Measurements from ENCODE around the gene DHDDS.
"Not testable (repeated sequence)": the region's sequence is repeated elsewhere in the genome, so short reads cannot be mapped to it uniquely, and the experiment has no call there.

DHDDS gene

GRCh38 chr1:26475989-26476388 is 43.9 kb downstream of the DHDDS start:
- DNase-seq (ENCODE audit: low spot score), result no peak

GRCh38 chr1:26476958-26477357 is 44.8 kb downstream of the DHDDS start:
- no peak for DNase-seq (ENCODE audit: low spot score)

GRCh38 chr1:26477446-26478152 is 45.5 kb downstream of the DHDDS start:
- no peak for DNase-seq (ENCODE audit: low spot score)

GRCh38 chr1:26478159-26478558 is 46.0 kb downstream of the DHDDS start:
- DNase-seq (ENCODE audit: low spot score), result no peak

GRCh38 chr1:26478988-26479387 is 46.9 kb downstream of the DHDDS start:
- no peak for DNase-seq (ENCODE audit: low spot score)

DNA sequence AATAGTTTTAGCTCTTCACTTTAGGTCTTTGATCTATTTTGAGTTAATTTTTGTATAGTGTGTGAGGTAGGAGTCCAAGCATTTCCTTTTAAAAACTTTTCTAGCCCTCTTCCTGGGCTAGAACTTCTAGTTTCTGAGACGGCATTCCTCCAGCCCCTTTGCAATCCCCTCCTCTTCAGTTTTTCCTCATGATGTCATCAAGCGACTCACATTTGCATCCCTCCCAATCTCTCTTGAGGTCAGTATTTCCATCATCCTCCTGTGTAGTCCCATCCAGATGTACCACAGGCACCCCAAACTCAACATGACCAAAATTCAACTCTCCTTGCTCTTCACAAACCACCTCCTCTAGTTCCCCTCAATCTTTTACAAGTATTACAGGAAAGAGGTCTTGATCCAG is 50.8 kb downstream of the DHDDS start:
- peak; percentile 20 for DNase-seq (ENCODE audit: low spot score)

DNA sequence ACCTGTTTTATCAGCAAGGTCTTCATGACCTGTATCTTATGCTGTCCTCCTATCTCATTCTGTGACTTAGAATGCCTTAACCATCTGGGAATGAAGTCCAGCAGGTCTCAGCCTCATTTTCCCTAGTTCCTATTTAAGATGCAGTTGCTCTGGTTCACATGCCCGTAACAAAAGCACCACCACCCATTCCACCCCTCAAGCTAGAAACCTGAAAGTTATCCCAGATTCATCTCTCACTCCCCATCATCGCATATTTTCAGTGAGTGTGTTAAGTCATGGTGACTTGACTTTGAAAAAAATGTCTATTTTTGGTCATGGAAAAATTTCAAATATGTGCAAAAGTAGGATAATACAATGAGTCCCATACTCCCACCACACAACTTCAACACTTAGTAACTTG is 51.9 kb downstream of the DHDDS start:
- DNase-seq (ENCODE audit: low spot score), result peak; percentile 53

DNA sequence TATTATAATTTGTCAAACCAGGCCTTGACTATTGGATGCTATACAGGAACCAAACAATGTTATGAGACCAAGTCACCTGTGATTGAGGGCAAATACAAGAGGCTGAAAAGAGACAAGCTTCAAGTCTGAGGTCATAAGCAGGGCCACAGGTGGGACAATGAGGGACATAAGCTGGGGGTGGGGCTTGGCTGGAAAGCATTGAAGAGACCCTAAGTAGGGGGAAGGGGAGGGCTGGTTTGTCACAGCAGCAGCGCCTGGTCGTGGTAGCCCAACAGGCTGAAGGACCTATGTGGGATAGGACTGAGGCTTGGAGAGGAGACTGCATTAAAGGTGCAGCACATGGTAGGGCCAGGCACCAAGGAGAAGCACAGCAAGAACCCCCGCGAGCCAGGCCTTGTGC is 58.0 kb downstream of the DHDDS start:
- DNase-seq (ENCODE audit: low spot score), result no peak

- DNase-seq (ENCODE audit: low spot score), result no peak
Measured at GRCh38 chr1:26493267-26493666, 61.1 kb downstream of the DHDDS start.

GRCh38 chr1:26493938-26494337 is 61.8 kb downstream of the DHDDS start:
- no peak for DNase-seq (ENCODE audit: low spot score)

DNA sequence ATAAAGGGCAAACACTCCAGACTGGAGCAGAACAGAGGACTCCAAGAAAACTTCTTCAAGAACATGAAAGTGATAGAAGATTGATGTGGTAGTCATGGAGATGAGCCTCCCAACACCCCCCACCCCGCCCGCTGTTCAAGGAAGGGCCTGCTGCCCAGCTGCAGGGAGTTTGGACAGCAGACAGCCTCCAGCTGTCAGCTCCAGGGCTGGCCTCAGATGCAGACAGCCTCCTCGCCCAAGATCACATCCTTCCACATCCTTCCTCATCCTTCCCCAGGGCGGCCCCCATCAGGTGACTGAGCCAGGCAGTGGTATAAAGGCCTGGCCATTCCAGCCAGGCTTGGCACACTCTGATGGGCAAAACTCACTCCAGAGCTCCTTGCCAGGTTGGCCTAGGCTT is 64.7 kb downstream of the DHDDS start:
- peak; percentile 26 for DNase-seq (ENCODE audit: low spot score)

- DNase-seq (ENCODE audit: low spot score), result no peak
Measured at GRCh38 chr1:26498894-26499293, 66.8 kb downstream of the DHDDS start.

DNA sequence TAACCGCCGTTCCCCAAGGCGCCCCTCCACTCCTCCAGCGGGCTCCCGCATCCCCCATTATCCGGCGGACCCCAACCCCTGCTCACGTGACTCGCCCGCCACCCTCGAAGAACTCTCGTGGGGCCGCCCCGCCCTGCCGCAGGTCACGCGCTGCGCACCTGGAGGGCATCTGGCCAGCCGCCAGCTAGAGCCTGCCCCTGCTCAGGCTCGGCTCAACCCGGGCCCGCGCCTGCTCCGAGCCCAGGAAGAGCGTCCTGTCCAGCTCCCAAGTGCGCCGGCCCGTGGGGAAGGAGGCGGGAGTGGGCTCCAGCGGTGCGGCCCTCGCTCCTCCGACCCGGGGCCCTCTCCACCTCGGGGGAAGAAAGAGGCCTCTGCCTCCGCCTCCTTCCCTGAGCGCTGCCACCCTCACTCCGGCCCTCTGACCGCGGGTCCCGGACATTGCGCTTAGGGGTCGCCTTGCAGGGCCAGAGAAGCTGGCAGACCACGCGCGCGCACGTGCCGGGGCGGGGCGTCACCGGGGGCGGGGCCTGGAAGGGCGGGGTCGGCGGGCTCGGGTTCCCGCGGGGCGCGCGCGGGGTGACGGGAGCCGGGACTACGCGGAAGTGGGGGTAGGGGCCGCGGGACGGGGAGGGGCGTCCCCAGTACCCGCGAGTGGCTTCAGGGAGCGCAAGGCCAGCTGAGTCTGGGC is 68.5 kb downstream of the DHDDS start:
- DNase-seq (ENCODE audit: low spot score), result no peak

DNA sequence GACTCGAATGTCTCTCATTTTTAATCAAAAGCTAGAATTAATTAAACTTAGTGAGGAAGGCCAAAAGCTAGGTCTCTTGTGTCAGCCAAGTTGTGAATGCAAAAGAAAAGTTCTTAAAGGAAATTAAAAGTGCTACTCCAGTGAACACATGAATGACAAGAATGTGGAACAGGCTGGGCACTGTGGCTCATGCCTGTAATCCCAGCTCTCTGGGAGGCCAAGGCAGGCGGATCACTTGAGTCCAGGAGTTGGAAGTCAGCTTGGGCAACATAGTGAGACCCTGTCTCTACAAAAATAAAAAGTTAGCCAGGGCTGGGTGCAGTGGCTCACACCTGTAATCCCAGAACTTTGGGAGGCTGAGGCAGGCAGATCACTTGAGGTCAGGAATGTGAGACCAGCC is 78.6 kb downstream of the DHDDS start:
- DNase-seq (ENCODE audit: low spot score), result not testable (repeated sequence)

GRCh38 chr1:26515836-26516235 is 83.7 kb downstream of the DHDDS start:
- not testable (repeated sequence) for DNase-seq (ENCODE audit: low spot score)

DNA sequence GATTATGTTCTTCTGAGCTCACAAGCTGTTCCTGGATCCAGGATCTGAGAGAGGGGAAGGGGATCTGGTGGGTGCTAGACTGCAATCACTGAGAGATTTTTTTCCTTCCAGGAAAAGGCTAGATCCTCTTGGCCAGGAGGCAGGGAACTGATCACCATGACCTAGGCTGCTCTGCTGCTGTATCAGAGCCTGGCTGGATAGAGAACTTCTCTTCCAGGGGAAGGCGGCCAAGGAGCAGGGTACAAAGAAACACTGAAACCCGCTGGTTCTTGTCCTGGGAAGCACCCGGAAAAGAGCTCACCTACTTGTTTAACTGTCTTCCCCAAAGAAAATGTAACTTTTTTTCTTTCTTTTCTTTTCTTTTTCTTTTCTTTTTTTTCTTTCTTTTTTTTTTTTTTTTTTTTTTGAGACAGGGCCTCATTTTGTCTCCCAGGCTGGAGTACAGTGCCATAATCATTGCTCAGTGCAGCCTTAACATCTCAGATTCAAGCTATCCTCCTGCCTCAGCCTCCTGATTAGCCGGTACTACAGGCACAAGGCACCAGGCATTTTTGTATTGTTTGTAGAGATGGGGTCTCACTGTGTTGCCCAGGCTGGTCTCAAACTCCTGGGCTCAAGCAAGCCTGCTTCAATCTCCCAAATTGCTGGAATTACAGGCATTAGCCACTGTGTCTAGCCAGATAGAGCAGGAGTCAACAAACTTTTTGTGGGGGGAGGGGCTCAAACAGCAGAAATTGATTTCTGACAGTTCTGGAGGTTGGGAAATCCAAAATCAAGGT is 85.1 kb downstream of the DHDDS start:
- no peak for DNase-seq (ENCODE audit: low spot score)

DNA sequence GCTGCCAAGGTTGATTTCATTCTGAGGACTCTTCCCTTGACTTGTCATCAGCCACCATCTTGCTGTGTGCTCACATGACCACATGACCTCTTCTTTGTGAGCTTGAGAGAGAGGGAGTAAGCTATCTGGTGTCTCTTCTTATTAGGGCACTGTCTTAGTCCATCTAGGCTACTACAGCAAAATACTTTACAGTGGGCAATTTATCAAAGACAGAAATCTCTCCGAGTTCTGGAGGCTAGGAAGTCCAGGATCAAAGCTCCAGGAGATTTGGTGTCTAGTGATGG is 85.6 kb downstream of the DHDDS start:
- no peak for DNase-seq (ENCODE audit: low spot score)

- no peak for DNase-seq (ENCODE audit: low spot score)
Measured at GRCh38 chr1:26518355-26518754, 86.2 kb downstream of the DHDDS start.

DNA sequence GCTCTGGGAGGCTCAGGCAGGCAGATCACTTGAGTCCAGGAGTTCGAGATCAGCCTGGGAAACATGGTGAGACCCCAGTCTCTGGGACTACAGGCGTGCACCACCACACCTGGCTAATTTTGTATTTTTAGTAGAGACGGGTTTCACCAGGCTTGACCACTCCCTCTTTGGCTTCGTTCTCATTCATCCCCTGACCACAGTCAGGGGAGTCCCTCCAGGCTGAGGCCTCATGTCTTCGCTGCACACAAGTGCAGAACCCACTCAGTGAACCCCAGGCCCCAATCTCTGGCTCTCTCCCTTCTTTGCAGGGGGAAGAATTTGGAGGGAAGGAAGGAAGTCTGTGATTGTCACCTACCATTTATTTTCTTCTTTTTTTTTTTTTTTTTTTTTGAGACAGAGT is 88.2 kb downstream of the DHDDS start:
- DNase-seq (ENCODE audit: low spot score), result no peak
